Measurements from ENCODE around the gene ITGA11.

ITGA11 gene

DNA sequence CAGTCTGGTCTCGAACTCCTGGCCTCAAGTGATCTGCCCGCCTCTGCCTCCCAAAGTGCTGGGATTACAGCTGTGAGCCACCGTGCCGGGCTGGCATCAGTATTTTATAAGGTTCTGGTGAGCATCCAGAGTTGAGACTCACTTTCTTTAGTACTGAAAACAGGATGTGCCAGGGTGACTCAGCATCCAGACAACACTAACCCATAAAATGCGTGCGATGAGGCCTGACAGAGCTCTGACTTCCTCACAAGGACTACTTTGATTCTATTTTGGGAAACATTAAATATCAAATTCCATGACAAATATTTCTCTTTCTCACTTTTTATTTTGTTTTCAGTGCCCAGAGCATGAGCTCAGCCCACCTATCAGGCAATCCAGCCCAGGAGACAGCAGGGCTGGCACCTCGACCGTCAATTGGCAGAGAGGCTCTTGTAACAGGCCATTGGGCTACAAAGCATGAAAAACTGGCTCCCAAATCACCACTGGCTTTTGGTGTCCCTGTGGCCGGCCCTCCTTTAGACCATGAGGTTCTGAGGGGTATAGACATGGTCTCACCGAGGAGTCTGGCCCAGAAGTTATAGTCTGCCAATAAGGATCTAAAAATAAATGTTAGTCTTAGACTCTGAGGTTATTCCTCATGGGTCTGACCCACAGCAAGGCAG, 79.4 kb downstream of the ITGA11 start:
- Histone ChIP-seq H3K4me3 (ENCODE audit: low read depth, low read length) (no peak overlapping the region), H3K36me3 (no peaks in the 10 kb centered on the region), H3K9me3 (no peaks in the 10 kb centered on the region), H3K4me1 (no peaks in the 10 kb centered on the region), H3K27me3 (no peaks in the 10 kb centered on the region)
- no peak for DNase-seq
- TF ChIP-seq, protein P1, sequence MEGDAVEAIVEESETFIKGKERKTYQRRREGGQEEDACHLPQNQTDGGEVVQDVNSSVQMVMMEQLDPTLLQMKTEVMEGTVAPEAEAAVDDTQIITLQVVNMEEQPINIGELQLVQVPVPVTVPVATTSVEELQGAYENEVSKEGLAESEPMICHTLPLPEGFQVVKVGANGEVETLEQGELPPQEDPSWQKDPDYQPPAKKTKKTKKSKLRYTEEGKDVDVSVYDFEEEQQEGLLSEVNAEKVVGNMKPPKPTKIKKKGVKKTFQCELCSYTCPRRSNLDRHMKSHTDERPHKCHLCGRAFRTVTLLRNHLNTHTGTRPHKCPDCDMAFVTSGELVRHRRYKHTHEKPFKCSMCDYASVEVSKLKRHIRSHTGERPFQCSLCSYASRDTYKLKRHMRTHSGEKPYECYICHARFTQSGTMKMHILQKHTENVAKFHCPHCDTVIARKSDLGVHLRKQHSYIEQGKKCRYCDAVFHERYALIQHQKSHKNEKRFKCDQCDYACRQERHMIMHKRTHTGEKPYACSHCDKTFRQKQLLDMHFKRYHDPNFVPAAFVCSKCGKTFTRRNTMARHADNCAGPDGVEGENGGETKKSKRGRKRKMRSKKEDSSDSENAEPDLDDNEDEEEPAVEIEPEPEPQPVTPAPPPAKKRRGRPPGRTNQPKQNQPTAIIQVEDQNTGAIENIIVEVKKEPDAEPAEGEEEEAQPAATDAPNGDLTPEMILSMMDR (IDR thresholded peaks at IDR 0.05; ENCODE audit: low read depth, low read length), result no peak

DNA sequence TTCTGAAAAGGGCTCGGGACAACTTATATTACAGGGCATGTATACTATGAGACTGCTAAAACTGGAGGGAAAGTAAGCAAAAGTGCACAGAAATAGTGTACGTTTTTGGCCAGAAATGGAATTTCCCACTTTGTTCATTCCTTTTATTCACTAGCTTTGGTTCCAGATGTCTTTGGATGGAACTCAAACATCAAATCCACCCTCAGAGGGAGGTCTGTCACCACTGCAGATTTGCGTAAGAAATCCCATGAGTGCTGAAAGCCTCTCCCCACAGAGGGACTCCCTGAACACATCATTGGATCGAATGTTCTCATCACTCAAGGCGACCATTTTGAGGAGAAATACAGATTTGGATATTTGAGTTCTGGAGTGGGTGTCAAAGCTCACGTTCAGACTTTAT, 82.8 kb downstream of the ITGA11 start:
- no peaks in the 10 kb centered on the region for H3K9me3 ChIP-seq
- TF ChIP-seq, protein P1 (IDR thresholded peaks at IDR 0.05; ENCODE audit: low read depth, low read length), result no peak
- H3K27me3 ChIP-seq, result no peaks in the 10 kb centered on the region
- no peak overlapping the region for H3K4me3 ChIP-seq (ENCODE audit: low read depth, low read length)
- no peaks in the 10 kb centered on the region for H3K4me1 ChIP-seq
- no peaks in the 10 kb centered on the region for H3K36me3 ChIP-seq
- DNase-seq, result no peak

DNA sequence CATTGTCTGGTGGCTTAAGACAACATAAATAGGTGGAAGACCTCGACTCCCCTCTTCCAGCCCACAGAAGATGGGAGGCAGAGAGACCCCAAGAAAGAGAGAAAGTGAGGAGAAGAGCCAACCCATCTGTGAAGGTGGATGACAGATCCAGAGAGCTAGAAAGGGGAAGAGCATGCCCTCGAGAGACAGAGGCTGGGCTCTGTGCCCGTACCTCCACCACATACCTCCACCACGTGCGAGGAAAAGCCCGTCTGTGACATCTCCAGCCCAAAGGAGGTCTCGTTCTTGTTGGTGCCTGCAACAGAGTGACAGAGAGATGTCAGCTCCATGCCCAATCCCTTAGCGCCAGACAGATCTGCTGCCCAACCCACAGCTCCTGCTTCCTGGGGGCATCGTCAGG, 83.4 kb downstream of the ITGA11 start:
- Histone ChIP-seq H3K27me3 (no peaks in the 10 kb centered on the region), H3K9me3 (no peaks in the 10 kb centered on the region), H3K36me3 (no peaks in the 10 kb centered on the region; the same call in 1 of the 2 replicates), H3K4me1 (no peaks in the 10 kb centered on the region), H3K4me3 (ENCODE audit: low read depth, low read length) (no peak overlapping the region)
- TF ChIP-seq, protein P1 (IDR thresholded peaks at IDR 0.05; ENCODE audit: low read depth, low read length), result no peak
- DNase-seq, result no peak

DNA sequence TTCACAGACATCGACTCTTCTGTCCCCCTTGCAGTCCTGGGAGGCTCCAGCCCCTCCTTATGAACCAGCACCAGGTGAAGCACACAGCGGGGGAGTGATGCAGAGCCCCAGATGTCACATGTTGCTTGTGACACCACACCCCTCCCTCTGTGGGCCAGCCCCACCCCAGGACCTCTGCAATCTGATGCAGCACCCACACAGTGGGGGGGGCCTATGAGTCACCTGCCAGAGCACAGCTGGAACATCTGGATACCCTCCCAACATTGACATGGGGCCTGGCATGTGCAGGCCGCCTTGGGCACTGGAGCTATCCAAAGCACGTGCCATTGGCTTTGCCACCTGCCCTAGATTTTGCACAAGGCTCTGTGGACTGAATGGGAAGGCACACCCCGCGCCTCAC, 83.9 kb downstream of the ITGA11 start:
- no peak for DNase-seq
- Histone ChIP-seq H3K27me3 (no peaks in the 10 kb centered on the region), H3K9me3 (no peaks in the 10 kb centered on the region), H3K36me3 (peaks cover 2% of the 10 kb centered on the region; the same call in 1 of the 2 replicates), H3K4me3 (ENCODE audit: low read depth, low read length) (no peak overlapping the region), H3K4me1 (no peaks in the 10 kb centered on the region)
- TF ChIP-seq, protein P1 (IDR thresholded peaks at IDR 0.05; ENCODE audit: low read depth, low read length), result no peak

DNA sequence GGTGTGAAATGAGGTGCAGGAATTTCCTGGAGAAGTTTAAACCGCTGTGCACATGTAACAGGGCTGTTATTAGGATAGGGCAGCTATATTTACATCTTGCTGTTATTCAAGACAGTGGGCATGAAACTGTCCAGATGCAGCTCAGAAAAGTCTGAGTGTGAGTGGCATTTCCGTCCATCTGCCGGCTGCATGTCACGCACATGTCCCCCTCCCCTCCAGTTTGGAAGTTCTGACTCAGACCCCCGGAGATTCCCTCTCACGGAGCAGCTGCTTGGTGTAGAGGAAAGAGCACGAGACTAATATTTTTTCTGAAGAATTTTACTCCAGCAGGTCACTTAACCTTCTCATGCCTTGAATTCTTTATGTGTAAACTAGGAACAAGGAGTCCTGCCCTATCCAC, 84.6 kb downstream of the ITGA11 start:
- Histone ChIP-seq H3K36me3 (peaks cover 2% of the 10 kb centered on the region; the same call in 1 of the 2 replicates), H3K27me3 (no peaks in the 10 kb centered on the region), H3K9me3 (no peaks in the 10 kb centered on the region), H3K4me3 (ENCODE audit: low read depth, low read length) (no peak overlapping the region), H3K4me1 (no peaks in the 10 kb centered on the region)
- no peak for DNase-seq
- TF ChIP-seq, protein P1 (IDR thresholded peaks at IDR 0.05; ENCODE audit: low read depth, low read length), result no peak

DNA sequence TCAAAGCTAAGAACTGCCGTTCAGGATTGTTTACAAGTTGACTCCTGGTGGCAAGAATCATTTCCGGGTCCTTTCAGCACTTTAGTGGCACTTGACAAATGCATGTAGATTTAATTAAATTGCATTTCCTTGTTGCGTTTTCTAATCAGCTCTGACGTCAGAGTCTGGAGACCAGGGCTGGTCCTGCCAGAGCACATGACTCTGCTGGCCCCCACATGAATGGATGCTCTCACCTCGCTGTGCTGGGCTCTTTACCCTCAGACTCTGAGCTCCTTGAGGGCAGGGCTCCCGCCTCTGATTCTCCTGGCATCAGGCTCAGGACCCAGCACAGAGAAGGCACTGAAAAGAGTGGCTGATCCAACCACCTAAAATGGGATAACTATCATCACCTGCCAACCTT, 85.0 kb downstream of the ITGA11 start:
- Histone ChIP-seq H3K27me3 (no peaks in the 10 kb centered on the region), H3K4me3 (ENCODE audit: low read depth, low read length) (no peak overlapping the region), H3K4me1 (no peaks in the 10 kb centered on the region), H3K36me3 (peaks cover 2% of the 10 kb centered on the region; the same call in 1 of the 2 replicates), H3K9me3 (no peaks in the 10 kb centered on the region)
- DNase-seq, result no peak
- TF ChIP-seq, protein P1 (IDR thresholded peaks at IDR 0.05; ENCODE audit: low read depth, low read length), result no peak

Measured in BE2C (cell line).